ENCODE measurements around the gene GABRG3.

GABRG3 gene

DNA sequence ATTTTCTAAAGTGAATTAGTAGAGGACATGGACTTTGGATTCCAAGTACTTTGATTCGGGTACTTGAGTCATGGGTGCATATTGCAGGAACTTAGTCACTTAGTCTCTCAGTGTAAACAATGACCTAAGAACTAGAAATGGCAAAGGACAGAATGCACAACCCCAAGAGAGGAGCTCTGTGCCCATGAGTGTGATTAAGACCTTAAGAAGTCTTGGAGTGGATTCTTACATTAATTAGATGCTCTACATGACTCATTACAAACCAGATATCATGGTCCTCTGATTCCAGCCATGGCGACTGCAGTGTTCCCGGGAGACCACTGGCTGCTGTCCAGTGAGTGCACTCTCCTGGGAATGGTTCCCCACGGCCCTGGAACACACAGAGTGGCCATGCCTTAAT lies 251.5 kb downstream of the GABRG3 start:
- H3K27ac ChIP-seq (replicated peaks) = no peak overlapping the region
- no peak for DNase-seq (ENCODE audit: low read depth in 1 of 2, low spot score in 1 of 2)
- TF ChIP-seq SPI1 (IDR thresholded peaks at IDR 0.05; ENCODE audit: borderline replicate concordance, low read depth) (no peak), REST (IDR thresholded peaks at IDR 0.05; ENCODE audit: insufficient replicate concordance, low read depth) (no peak), POLR2AphosphoS5 (IDR thresholded peaks at IDR 0.05; ENCODE audit: low read depth) (no peak), GABPA (IDR thresholded peaks at IDR 0.05; ENCODE audit: low read depth) (no peak)
- TF ChIP-seq, protein P1, sequence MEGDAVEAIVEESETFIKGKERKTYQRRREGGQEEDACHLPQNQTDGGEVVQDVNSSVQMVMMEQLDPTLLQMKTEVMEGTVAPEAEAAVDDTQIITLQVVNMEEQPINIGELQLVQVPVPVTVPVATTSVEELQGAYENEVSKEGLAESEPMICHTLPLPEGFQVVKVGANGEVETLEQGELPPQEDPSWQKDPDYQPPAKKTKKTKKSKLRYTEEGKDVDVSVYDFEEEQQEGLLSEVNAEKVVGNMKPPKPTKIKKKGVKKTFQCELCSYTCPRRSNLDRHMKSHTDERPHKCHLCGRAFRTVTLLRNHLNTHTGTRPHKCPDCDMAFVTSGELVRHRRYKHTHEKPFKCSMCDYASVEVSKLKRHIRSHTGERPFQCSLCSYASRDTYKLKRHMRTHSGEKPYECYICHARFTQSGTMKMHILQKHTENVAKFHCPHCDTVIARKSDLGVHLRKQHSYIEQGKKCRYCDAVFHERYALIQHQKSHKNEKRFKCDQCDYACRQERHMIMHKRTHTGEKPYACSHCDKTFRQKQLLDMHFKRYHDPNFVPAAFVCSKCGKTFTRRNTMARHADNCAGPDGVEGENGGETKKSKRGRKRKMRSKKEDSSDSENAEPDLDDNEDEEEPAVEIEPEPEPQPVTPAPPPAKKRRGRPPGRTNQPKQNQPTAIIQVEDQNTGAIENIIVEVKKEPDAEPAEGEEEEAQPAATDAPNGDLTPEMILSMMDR (IDR thresholded peaks at IDR 0.05; ENCODE audit: insufficient read depth, low read length) = no peak

GRCh38 chr15:27223179-27223578 lies 252.2 kb downstream of the GABRG3 start:
- no peak for DNase-seq (ENCODE audit: low read depth in 1 of 2, low spot score in 1 of 2)
- Histone ChIP-seq H3K27me3 (ENCODE audit: insufficient read depth, poor library complexity, severe bottlenecking) (no peaks in the 10 kb centered on the region), H3K27ac (replicated peaks) (no peak overlapping the region), H3K4me3 (replicated peaks; ENCODE audit: insufficient read depth, low read length) (no peak overlapping the region)
- TF ChIP-seq GABPA (IDR thresholded peaks at IDR 0.05; ENCODE audit: low read depth) (no peak), SPI1 (IDR thresholded peaks at IDR 0.05; ENCODE audit: borderline replicate concordance, low read depth) (no peak), REST (IDR thresholded peaks at IDR 0.05; ENCODE audit: insufficient replicate concordance, low read depth) (no peak), POLR2AphosphoS5 (IDR thresholded peaks at IDR 0.05; ENCODE audit: low read depth) (no peak)

More for the DNA sequence above, 251.5 kb downstream of the GABRG3 start:
- Histone ChIP-seq H3K27me3 (ENCODE audit: insufficient read depth, poor library complexity, severe bottlenecking) (no peaks in the 10 kb centered on the region), H3K4me3 (replicated peaks; ENCODE audit: insufficient read depth, low read length) (no peak overlapping the region)

DNA sequence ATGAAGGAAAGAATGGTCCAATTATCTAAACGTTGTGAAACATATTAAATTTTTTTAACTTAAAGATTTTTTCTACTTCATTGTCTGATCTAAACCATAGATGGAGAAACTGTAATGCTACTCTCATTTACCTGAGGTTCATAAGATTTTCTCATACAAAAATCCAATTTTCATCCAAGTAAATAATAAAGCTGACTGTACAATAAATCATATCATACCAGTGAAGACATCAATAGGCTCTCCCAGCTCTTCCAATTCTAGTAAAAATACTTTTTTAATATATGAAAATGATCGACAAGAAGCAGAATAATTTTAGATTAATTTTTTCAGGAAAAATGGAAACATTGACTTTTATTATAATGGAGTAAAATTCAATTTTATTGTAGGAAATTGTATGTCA lies 260.8 kb downstream of the GABRG3 start:
- Histone ChIP-seq H3K27me3 (ENCODE audit: insufficient read depth, poor library complexity, severe bottlenecking) (no peaks in the 10 kb centered on the region), H3K4me3 (replicated peaks; ENCODE audit: insufficient read depth, low read length) (no peak overlapping the region), H3K27ac (replicated peaks) (no peak overlapping the region)
- DNase-seq (ENCODE audit: low read depth in 1 of 2, low spot score in 1 of 2) = no peak
- TF ChIP-seq GABPA (IDR thresholded peaks at IDR 0.05; ENCODE audit: low read depth) = no peak
- TF ChIP-seq, protein P1 (IDR thresholded peaks at IDR 0.05; ENCODE audit: insufficient read depth, low read length) = no peak
- no peak for TF ChIP-seq REST (IDR thresholded peaks at IDR 0.05; ENCODE audit: insufficient replicate concordance, low read depth)
- no peak for TF ChIP-seq SPI1 (IDR thresholded peaks at IDR 0.05; ENCODE audit: borderline replicate concordance, low read depth)
- TF ChIP-seq POLR2AphosphoS5 (IDR thresholded peaks at IDR 0.05; ENCODE audit: low read depth) = no peak

Measured in HL-60 (cell line).